ENCODE data around the gene F12. TPM values are rescaled to one million over a fixed set of nuclear protein-coding genes. Genes with fewer than 3 reads are reported as not detected.

F12 gene
- polyA plus RNA-seq, 1 of the 3 experiments (the other 2 are of a cell fraction) = 4.3 TPM

GRCh38 chr5:177363565-177363964, 45.8 kb downstream of the F12 start:
- DNase-seq = no peak
- H3F3A ChIP-seq (replicated peaks; ENCODE audit: insufficient read depth) = peaks cover 9% of the 10 kb centered on the region
- H3K27ac ChIP-seq (ENCODE audit: low read depth in 2 of 2, low read length in 1 of 2) = no peak overlapping the region
- no peak for TF ChIP-seq RFX5 (IDR thresholded peaks at IDR 0.05; ENCODE audit: low read length)
- peak; percentile 39; the same call in 1 of the 2 replicates for TF ChIP-seq RCOR1 (IDR thresholded peaks at IDR 0.05; ENCODE audit: low read length)
- H3K9ac ChIP-seq = no peak overlapping the region
- 34% methylated on average over 10 of the region's 10 CpGs for WGBS (ENCODE audit: low lambda C conversion rate)
- no peaks in the 10 kb centered on the region for H3K9me3 ChIP-seq
- no peaks in the 10 kb centered on the region for H4K20me1 ChIP-seq (ENCODE audit: insufficient read depth)
- peaks cover 11 to 36% of the 10 kb centered on the region in 2 experiments for H3K4me1 ChIP-seq (ENCODE audit: control insufficient read depth in 1 of 2, insufficient read depth in 2 of 2, low read depth in 1 of 2, low read length in 1 of 2)
- H3K4me2 ChIP-seq = peak overlapping the region; percentile 75
- H3K27me3 ChIP-seq (ENCODE audit: insufficient read depth) = no peaks in the 10 kb centered on the region
- POLR2A ChIA-PET = no interaction called here
- H3K79me2 ChIP-seq (ENCODE audit: insufficient read depth) = no peaks in the 10 kb centered on the region
- H3K9me2 ChIP-seq = no peaks in the 10 kb centered on the region
- H3K4me3 ChIP-seq (ENCODE audit: low read depth in 2 of 2, low read length in 1 of 2) = peak overlapping the region; percentile 33 to 52
- 0 out of 2 replicates have a peak overlapping the region, but pooled peaks have one; percentile 51 for H2AFZ ChIP-seq (ENCODE audit: low read depth)
- no peaks in the 10 kb centered on the region for H3K36me3 ChIP-seq (replicated peaks in 1 of 2; ENCODE audit: control insufficient read depth in 1 of 2, insufficient read depth in 2 of 2, low read length in 1 of 2)
- CTCF ChIA-PET = interaction anchor here (1.0 to 1.5 kb wide), 3 partner anchors 11 to 251 kb away, joined by 3 to 6 read pairs (median 4); partner anchors contain the start of gene LMAN2

- Histone ChIP-seq H3K4me1 (ENCODE audit: control insufficient read depth in 1 of 2, insufficient read depth in 2 of 2, low read depth in 1 of 2, low read length in 1 of 2) (peaks cover 11 to 34% of the 10 kb centered on the region in 2 experiments), H4K20me1 (ENCODE audit: insufficient read depth) (no peaks in the 10 kb centered on the region), H3K27ac (ENCODE audit: low read depth in 2 of 2, low read length in 1 of 2) (no peak overlapping the region), H3K36me3 (replicated peaks in 1 of 2; ENCODE audit: control insufficient read depth in 1 of 2, insufficient read depth in 2 of 2, low read length in 1 of 2) (no peaks in the 10 kb centered on the region), H3K9ac (no peak overlapping the region), H3K9me3 (no peaks in the 10 kb centered on the region), H3K27me3 (ENCODE audit: insufficient read depth) (no peaks in the 10 kb centered on the region), H3K79me2 (ENCODE audit: insufficient read depth) (no peaks in the 10 kb centered on the region), H3K4me2 (peak overlapping the region; percentile 75), H2AFZ (ENCODE audit: low read depth) (0 out of 2 replicates have a peak overlapping the region, but pooled peaks have one; percentile 51), H3F3A (replicated peaks; ENCODE audit: insufficient read depth) (peaks cover 9% of the 10 kb centered on the region), H3K4me3 (ENCODE audit: low read depth in 2 of 2, low read length in 1 of 2) (peak overlapping the region; percentile 33 to 52), H3K9me2 (no peaks in the 10 kb centered on the region)
- CTCF ChIA-PET = interaction anchor here (1.0 to 1.5 kb wide), 4 partner anchors 10 to 60 kb away, joined by 3 to 6 read pairs (median 4); partner anchors contain the start of gene LMAN2
- POLR2A ChIA-PET = no interaction called here
- peak; percentile 89 for DNase-seq
- WGBS (ENCODE audit: low lambda C conversion rate) = 44% methylated on average over 47 of the region's 59 CpGs
- TF ChIP-seq, protein P1, sequence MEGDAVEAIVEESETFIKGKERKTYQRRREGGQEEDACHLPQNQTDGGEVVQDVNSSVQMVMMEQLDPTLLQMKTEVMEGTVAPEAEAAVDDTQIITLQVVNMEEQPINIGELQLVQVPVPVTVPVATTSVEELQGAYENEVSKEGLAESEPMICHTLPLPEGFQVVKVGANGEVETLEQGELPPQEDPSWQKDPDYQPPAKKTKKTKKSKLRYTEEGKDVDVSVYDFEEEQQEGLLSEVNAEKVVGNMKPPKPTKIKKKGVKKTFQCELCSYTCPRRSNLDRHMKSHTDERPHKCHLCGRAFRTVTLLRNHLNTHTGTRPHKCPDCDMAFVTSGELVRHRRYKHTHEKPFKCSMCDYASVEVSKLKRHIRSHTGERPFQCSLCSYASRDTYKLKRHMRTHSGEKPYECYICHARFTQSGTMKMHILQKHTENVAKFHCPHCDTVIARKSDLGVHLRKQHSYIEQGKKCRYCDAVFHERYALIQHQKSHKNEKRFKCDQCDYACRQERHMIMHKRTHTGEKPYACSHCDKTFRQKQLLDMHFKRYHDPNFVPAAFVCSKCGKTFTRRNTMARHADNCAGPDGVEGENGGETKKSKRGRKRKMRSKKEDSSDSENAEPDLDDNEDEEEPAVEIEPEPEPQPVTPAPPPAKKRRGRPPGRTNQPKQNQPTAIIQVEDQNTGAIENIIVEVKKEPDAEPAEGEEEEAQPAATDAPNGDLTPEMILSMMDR (IDR thresholded peaks at IDR 0.05) = no peak
- TF ChIP-seq NFIC (IDR thresholded peaks at IDR 0.05; ENCODE audit: borderline replicate concordance) = no peak
- no peak for TF ChIP-seq FOSL2 (IDR thresholded peaks at IDR 0.05; ENCODE audit: borderline replicate concordance, low read depth)
- no peak for TF ChIP-seq MEF2A (IDR thresholded peaks at IDR 0.05; ENCODE audit: borderline replicate concordance, low read depth)
- TF ChIP-seq ZBTB33 (IDR thresholded peaks at IDR 0.05; ENCODE audit: borderline replicate concordance, low read depth) = no peak
- TF ChIP-seq TAF1 (IDR thresholded peaks at IDR 0.05; ENCODE audit: borderline replicate concordance, low read depth, low read length) = no peak
- TF ChIP-seq FOXJ3 (CRISPR knock-in tag; IDR thresholded peaks at IDR 0.05) = no peak
Measured at GRCh38 chr5:177362610-177363507, 46.5 kb downstream of the F12 start.
